Stimulated activated naive CD4-positive, alpha-beta T cell (primary cell): Measurements from ENCODE around the gene TUBA1B.

Source experiments
- DNase-seq, 6 experiments: peaks; one replicate each; lab custom pipeline; 2025; lab: John Stamatoyannopoulos, UW

TUBA1B gene

GRCh38 chr12:49126852-49127763 is 4.1 kb downstream of the TUBA1B start:
- DNase-seq = no peak

- DNase-seq = no peak
These were observed 10.0 kb downstream of the TUBA1B start for GRCh38 chr12:49121047-49121696.

- no peak for DNase-seq
These were observed 20.0 kb downstream of the TUBA1B start for GRCh38 chr12:49111206-49111605.

- peak; percentile 88 to 97 (median 96) for DNase-seq
These were observed 20.6 kb downstream of the TUBA1B start, which contains the start of gene LMBR1L for GRCh38 chr12:49110464-49111155. LMBR1L (minus strand) TSS chr12:49110847; CDS start chr12:49110555, 292 bp downstream.

- peak in 3 of 6 experiments; percentile 28 to 63 (median 47) for DNase-seq
These were observed 21.3 kb downstream of the TUBA1B start for GRCh38 chr12:49109641-49110463.

- DNase-seq = no peak
These were observed 22.2 kb downstream of the TUBA1B start for GRCh38 chr12:49108958-49109404.

GRCh38 chr12:49105504-49106084 is 25.6 kb downstream of the TUBA1B start:
- no peak for DNase-seq

- no peak for DNase-seq
These were observed 26.4 kb downstream of the TUBA1B start for GRCh38 chr12:49104822-49105221.

GRCh38 chr12:49100380-49100779 is 30.8 kb downstream of the TUBA1B start:
- DNase-seq = no peak

- no peak for DNase-seq
These were observed 32.5 kb downstream of the TUBA1B start for GRCh38 chr12:49098703-49099102.

GRCh38 chr12:49098035-49098451 is 33.2 kb downstream of the TUBA1B start:
- peak; percentile 14 to 74 (median 50) for DNase-seq

GRCh38 chr12:49097381-49097780 is 33.8 kb downstream of the TUBA1B start:
- no peak for DNase-seq

GRCh38 chr12:49094975-49095365 is 36.2 kb downstream of the TUBA1B start:
- DNase-seq = no peak

GRCh38 chr12:49094160-49094974 is 36.8 kb downstream of the TUBA1B start, which contains the start of gene DHH:
DHH (minus strand) TSS chr12:49094801; CDS start chr12:49094512, 289 bp downstream.
- peak in 1 of 6 experiments; percentile 12 for DNase-seq

GRCh38 chr12:49093792-49094159 is 37.4 kb downstream of the TUBA1B start:
- no peak for DNase-seq

GRCh38 chr12:49092816-49093406 is 38.3 kb downstream of the TUBA1B start:
- DNase-seq = no peak

- peak in 5 of 6 experiments; percentile 31 to 52 (median 39) for DNase-seq
These were observed 38.9 kb downstream of the TUBA1B start for GRCh38 chr12:49092086-49092815.

GRCh38 chr12:49091836-49092085 is 39.4 kb downstream of the TUBA1B start:
- DNase-seq = no peak
